Kidney glomerular epithelial cell (primary cell): ENCODE results near the gene DNM2.
A peak's percentile ranks its signal among the peaks of the same experiment; 100 is the strongest.

ENCODE experiments used
- DNase-seq: peaks from one replicate; lab custom pipeline; 2025; lab: John Stamatoyannopoulos, UW

DNM2 gene

DNA sequence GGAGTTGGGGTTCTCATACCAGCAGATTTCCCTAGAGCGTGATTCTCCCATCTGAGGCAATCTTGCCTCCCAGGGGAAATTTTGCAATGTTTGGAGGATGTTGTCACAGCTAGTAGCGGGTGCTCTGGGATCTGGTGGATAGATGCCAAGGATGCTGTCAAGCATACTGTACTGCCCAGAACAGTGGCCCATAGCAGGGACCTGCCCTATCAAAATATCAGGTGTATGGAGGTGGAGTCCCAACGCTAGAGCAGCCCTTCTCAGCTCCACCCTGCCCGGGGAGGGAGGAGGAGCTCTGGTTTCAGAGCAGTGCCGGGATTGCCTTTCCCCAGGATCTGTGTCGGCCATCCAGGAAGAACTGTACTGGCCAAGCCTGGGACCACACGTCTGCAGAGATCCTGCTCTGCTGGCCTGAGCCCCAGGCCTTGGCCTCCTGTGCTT is 27.5 kb upstream of the DNM2 start:
- peak; percentile 49 for DNase-seq

DNA sequence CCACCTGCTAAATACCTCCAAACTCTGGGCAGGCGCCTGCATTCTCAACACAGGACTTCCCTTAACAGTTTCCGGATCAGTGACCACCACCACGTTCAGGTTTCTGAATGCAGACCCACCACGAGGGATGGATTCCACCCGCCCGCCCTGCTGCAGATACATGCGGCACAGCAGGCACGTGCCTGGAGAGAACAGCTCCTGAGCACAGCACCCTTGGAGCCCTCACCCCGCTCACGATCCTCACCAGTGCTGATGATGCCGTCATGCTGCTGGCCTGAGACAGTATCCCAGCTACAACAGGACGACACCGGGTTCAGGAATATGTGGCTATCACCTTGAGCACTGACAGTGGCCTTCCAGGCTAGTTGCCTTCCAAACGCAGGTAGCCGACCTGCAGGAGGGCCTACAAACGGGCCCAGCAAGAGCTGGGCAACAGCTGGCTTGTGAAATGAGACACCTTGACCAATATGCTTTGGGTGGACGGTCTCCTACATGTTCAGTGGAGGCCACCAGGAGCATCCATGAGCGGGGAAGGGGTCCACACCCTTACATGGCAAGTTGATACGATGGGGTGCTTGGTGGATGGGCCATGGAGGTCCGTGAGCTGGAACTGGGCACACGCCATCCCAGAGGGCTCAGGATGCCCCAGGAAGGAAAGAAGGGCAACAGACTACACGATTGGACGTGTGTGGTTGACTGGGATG is 26.5 kb upstream of the DNM2 start:
- no peak for DNase-seq

- DNase-seq, result no peak
Measured at GRCh38 chr19:10691883-10692282, 26.0 kb upstream of the DNM2 start.

- DNase-seq, result no peak
Measured at GRCh38 chr19:10692673-10693264, 25.1 kb upstream of the DNM2 start.

- no peak for DNase-seq
Measured at GRCh38 chr19:10694706-10695307, 23.1 kb upstream of the DNM2 start.

GRCh38 chr19:10695401-10696398 is 22.2 kb upstream of the DNM2 start:
- DNase-seq, result peak; percentile 76

- DNase-seq, result peak; percentile 45
Measured at GRCh38 chr19:10699650-10700335, 18.1 kb upstream of the DNM2 start.

- DNase-seq, result no peak
Measured at GRCh38 chr19:10701955-10702525, 15.8 kb upstream of the DNM2 start.

GRCh38 chr19:10706990-10707389 is 10.9 kb upstream of the DNM2 start:
- DNase-seq, result no peak

GRCh38 chr19:10707440-10707839 is 10.4 kb upstream of the DNM2 start:
- no peak for DNase-seq

DNA sequence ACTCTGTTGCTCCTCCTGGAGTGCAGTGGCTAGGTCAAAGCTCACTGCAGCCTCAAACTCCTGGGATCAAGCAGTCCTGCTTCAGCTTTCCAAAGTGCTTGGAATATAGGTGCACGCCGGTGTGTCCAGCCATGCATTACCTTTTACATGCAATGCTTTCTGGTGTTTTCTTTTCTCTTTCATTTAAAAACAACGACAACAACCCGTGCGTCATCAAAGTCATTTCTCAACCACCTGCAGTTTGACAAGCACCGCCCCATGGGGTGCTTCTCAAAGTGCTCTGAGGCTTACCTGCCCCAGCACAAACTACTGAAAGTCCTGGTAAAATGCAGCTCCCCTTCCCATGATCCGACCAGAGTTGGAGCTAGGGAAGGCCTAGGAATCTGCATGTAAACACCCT is 9.6 kb upstream of the DNM2 start:
- DNase-seq, result no peak

GRCh38 chr19:10712045-10712444 is 5.8 kb upstream of the DNM2 start:
- no peak for DNase-seq

- DNase-seq, result no peak
Measured at GRCh38 chr19:10712754-10713153, 5.1 kb upstream of the DNM2 start.

GRCh38 chr19:10713317-10713716 is 4.6 kb upstream of the DNM2 start:
- no peak for DNase-seq

GRCh38 chr19:10717054-10717355 is 874 bp upstream of the DNM2 start:
- DNase-seq, result no peak

DNA sequence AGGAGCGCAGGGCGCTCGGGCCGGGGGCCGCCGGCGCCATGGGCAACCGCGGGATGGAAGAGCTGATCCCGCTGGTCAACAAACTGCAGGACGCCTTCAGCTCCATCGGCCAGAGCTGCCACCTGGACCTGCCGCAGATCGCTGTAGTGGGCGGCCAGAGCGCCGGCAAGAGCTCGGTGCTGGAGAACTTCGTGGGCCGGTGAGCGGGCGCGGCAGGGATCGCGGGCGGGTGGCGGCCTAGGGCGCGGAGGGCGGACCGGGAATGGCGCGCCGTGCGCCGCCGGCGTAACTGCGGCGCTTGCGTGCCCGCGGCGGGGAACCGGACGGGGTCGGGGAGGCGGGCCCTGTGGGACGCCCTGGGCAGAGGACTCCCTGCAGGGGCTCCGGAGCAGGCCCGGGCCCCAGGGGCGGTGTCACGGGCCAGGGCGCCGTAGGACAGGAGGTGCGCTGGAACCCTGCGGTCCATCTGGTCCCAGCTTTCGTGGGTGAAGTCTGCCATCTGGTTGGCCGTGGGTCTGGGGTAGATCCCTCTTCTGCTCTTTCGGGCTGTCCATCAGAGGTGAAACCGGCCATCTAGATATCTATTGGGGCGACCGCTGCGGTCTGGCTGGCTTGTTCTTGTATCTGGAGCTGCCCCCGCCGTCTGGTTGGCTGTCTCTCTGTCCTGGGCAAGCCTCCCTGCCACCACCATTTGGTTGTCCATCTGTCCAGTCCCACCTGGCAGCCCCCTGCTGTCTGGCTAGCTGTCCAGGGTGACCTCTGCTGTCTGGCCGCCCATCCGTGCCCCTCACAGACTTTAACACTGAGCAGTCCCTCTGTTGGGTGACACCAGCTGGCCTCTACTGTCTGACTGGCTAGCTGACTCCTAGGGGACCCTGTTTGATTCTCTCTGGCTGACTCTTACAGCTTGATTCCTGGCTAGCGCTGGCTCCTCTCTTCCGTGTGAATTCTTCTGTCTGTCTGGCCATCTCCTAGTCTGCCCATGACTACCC is 622 bp downstream of the DNM2 start:
- no peak for DNase-seq

DNA sequence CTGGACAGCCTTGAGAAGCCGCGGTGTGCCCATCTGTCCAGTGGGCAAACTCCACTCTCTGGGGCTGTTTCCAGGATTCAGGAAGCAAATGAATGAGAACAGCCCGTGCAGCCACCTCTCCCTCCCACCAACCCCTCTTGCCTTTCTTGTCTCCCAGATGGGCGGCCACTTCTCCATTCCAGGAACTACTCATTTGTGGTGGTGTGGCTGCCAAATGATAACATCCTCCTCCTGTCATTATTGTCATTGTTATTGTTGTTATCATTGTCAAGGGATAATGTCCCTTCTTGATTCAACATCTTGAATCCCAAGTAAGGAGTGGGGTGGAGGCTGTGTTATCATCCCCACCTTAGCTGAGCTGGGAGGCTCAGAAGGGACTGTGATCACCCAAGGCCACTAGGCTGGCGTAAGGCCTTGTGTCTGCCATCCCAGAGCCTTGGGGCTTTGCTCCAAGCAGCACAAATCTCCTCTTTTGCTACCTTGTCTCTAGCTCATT is 1.6 kb downstream of the DNM2 start:
- no peak for DNase-seq

DNA sequence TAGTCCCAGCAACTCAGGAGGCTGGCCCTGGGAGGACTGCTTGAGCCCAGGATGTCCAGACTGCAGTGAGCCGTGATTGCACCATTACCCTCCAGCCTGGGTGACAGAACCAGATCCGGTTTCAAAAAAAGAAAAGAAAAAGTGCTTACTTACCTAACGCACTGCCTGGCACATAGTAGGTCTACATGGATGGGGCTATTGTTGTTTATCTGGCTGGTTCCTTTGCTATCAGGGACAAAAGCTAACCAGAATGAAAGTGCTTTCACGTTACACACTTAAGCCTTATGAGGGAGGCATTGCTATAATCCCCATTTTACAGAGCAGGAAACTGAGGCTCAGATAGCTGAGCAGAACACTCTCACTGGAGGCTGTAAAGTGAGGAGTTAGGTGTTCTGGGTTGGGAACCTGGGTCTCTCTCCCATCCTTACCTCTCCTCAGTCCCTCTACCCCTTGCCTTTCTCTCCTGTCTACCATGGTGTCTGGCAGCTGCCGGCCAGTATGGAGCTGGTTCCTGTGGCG is 2.8 kb downstream of the DNM2 start:
- no peak for DNase-seq

- DNase-seq, result no peak
Measured at GRCh38 chr19:10723591-10723990, 5.7 kb downstream of the DNM2 start.

DNA sequence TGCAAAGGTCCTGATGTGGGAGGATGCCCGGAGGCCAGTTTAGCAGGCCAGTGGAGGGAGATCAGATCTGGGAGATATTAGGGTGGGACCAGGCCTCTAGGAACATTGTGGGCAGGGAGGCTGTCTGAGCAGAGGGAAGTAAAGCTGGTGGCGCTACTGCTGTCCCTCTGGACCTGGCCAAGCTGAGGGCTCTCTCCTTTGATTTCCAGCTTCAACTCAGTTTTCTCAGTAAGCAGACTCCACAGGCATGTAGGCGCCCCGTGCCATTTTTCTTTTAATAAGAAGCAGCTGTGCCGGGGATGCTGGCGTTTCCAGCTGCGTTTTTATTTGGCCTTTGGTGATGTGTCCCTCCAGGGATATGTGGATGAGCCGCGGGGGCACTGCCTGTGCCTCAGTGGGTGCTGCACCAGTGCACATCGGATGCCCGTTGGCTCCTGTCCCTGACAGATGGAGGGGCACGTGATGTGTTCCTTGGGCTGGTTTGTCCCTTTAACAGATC is 6.7 kb downstream of the DNM2 start:
- no peak for DNase-seq
